Measurements from ENCODE around the gene NPAS3. TPM values are rescaled to one million over a fixed set of nuclear protein-coding genes. Genes with fewer than 3 reads are reported as not detected.

NPAS3 gene
- total and polyA plus RNA-seq, 2 of the 13 experiments (the other 11 are each of a cell fraction or from before 2014, with no cell fraction given), result not detected

- TF ChIP-seq ISX (CRISPR knock-in tag; conservative IDR thresholded peaks at IDR 0.05) (no peak), REPIN1 (CRISPR knock-in tag; IDR thresholded peaks at IDR 0.05; ENCODE audit: borderline replicate concordance, low read depth) (no peak), PLSCR1 (CRISPR knock-in tag; IDR thresholded peaks at IDR 0.05; ENCODE audit: borderline replicate concordance) (no peak), TP53 (CRISPR knock-in tag; conservative IDR thresholded peaks at IDR 0.05) (no peak), GZF1 (CRISPR knock-in tag; IDR thresholded peaks at IDR 0.05) (no peak), TBX2 (CRISPR knock-in tag; IDR thresholded peaks at IDR 0.05; ENCODE audit: borderline replicate concordance) (no peak), CREBL2 (CRISPR knock-in tag; IDR thresholded peaks at IDR 0.05; ENCODE audit: borderline replicate concordance) (no peak), ZNF33A (CRISPR knock-in tag; IDR thresholded peaks at IDR 0.05; ENCODE audit: borderline replicate concordance) (no peak), ZBED4 (CRISPR knock-in tag; IDR thresholded peaks at IDR 0.05; ENCODE audit: borderline replicate concordance) (no peak), AKAP8 (CRISPR knock-in tag; IDR thresholded peaks at IDR 0.05) (no peak), ZNF326 (CRISPR knock-in tag; IDR thresholded peaks at IDR 0.05; ENCODE audit: borderline replicate concordance) (no peak)
- intact Hi-C loops (cut with micrococcal nuclease; ENCODE audit: unreplicated experiment), result no loop called here
- no peak for DNase-seq (ENCODE audit: low spot score)
Observed at GRCh38 chr14:33561488-33562175, 623.0 kb downstream of the NPAS3 start.

More at GRCh38 chr14:33561488-33562175, 623.0 kb downstream of the NPAS3 start:
- ChIA-PET POLR2A (no interaction called here), CTCF (ENCODE audit: low intra/inter-chr PET ratio, low total read pairs) (no interaction called here)
- Histone ChIP-seq H3K36me3 (replicated peaks in 1 of 2; ENCODE audit: control insufficient read depth in 1 of 2, insufficient read depth in 2 of 2, low read length in 2 of 2) (no peaks in the 10 kb centered on the region), H3K9me3 (ENCODE audit: low read length) (no peaks in the 10 kb centered on the region), H3K4me1 (ENCODE audit: insufficient read depth, low read length) (no peaks in the 10 kb centered on the region), H3K9ac (ENCODE audit: insufficient read depth, low read depth, low read length) (no peak overlapping the region), H3K4me3 (replicated peaks in 1 of 3; ENCODE audit: insufficient read depth in 1 of 3, low read depth in 2 of 3, low read length in 3 of 3) (no peak overlapping the region), H3K4me2 (ENCODE audit: low read depth, low read length) (no peak overlapping the region), H3K27me3 (ENCODE audit: control insufficient read depth in 1 of 2, insufficient read depth in 2 of 2, low read length in 2 of 2) (no peaks in the 10 kb centered on the region), H3K79me2 (ENCODE audit: insufficient read depth, low read length) (no peaks in the 10 kb centered on the region), H3K27ac (ENCODE audit: extremely low read length, insufficient read depth, low read length) (no peak overlapping the region), H4K20me1 (ENCODE audit: insufficient read depth, low read length) (no peaks in the 10 kb centered on the region), H2AFZ (ENCODE audit: low read length) (no peak overlapping the region)
- WGBS (ENCODE audit: low lambda C conversion rate), result 45% methylated on average over 7 of the region's 7 CpGs
- FAIRE-seq (no peak), ATAC-seq (no peak)
- in situ Hi-C loops (cut with HindIII; ENCODE audit: extremely low pct_ligation_motif_present, low pct_unique_long_range_greater_than_20kb), result no loop called here
- no TSS peak for BruUV-seq (replicated peaks)

All from HepG2 (cell line).